H9 (cell line): Measurements from ENCODE around the gene TEKT3. TPM values are rescaled to one million over a fixed set of nuclear protein-coding genes. Genes with fewer than 3 reads are reported as not detected.

ENCODE experiments used
- DNase-seq: peaks from one replicate; pipeline ENCODE4 v3.0.0-alpha.2; 2017
- H2AFZ ChIP-seq: one replicate; pipeline ENCODE4 v1.6.1; 2013; ENCODE audit warnings: mild to moderate bottlenecking, low read length, control low read depth, moderate library complexity
- H2AK5ac ChIP-seq: 2 replicates; pipeline ENCODE4 v1.6.1; 2013; ENCODE audit warnings: low read length, control low read depth, mixed read lengths; ENCODE audit not compliant: insufficient read length
- H2BK120ac ChIP-seq: one replicate; pipeline ENCODE4 v1.6.1; 2013; ENCODE audit warnings: low read depth, mild to moderate bottlenecking, low read length, control low read depth, inconsistent platforms; ENCODE audit not compliant: poor library complexity, severe bottlenecking
- H2BK12ac ChIP-seq: 2 replicates; pipeline ENCODE4 v1.6.1; 2013; ENCODE audit warnings: low read length, control low read depth, mixed read lengths, low read depth; ENCODE audit not compliant: insufficient read length
- H2BK15ac ChIP-seq: 2 replicates; pipeline ENCODE4 v1.6.1; 2013; ENCODE audit warnings: low read depth, low read length, control low read depth
- H2BK20ac ChIP-seq: one replicate; pipeline ENCODE4 v1.6.1; 2013; ENCODE audit warnings: low read depth, mild to moderate bottlenecking, low read length, control low read depth, inconsistent platforms; ENCODE audit not compliant: poor library complexity, severe bottlenecking
- H2BK5ac ChIP-seq: 2 replicates; pipeline ENCODE4 v1.6.1; 2013; ENCODE audit warnings: low read length, control low read depth, mixed read lengths; ENCODE audit not compliant: insufficient read length
- H3K14ac ChIP-seq: 2 replicates; pipeline ENCODE4 v1.6.1; 2013; ENCODE audit warnings: low read length, control low read depth; ENCODE audit not compliant: insufficient read depth
- H3K18ac ChIP-seq: 2 replicates; pipeline ENCODE4 v1.6.1; 2013; ENCODE audit warnings: low read depth, mild to moderate bottlenecking, mixed read lengths, low read length, control low read depth; ENCODE audit not compliant: insufficient read length
- H3K23ac ChIP-seq: 2 replicates; pipeline ENCODE4 v1.6.1; 2013; ENCODE audit warnings: low read length, control low read depth, mixed read lengths, low read depth; ENCODE audit not compliant: insufficient read length
- H3K23me2 ChIP-seq: 2 replicates; pipeline ENCODE4 v1.6.1; 2013; ENCODE audit warnings: low read depth, mild to moderate bottlenecking, mixed read lengths, low read length, control low read depth; ENCODE audit not compliant: insufficient read length, poor library complexity, severe bottlenecking
- H3K27ac ChIP-seq: 2 replicates; pipeline ENCODE4 v1.5.1; 2013; ENCODE audit warnings: low read length, control low read depth, mixed read lengths, low read depth; ENCODE audit not compliant: insufficient read length
- H3K27me3 ChIP-seq: 2 replicates; pipeline ENCODE4 v1.6.1; 2013; ENCODE audit warnings: low read length, control low read depth, inconsistent platforms; ENCODE audit not compliant: insufficient read depth
- H3K4ac ChIP-seq: 2 replicates; pipeline ENCODE4 v1.6.1; 2013; ENCODE audit warnings: low read depth, mild to moderate bottlenecking, control low read depth, inconsistent platforms, low read length, moderate library complexity
- H3K4me1 ChIP-seq: 2 replicates; pipeline ENCODE4 v1.6.1; 2013; ENCODE audit warnings: low read length, control low read depth, inconsistent platforms; ENCODE audit not compliant: insufficient read depth
- H3K4me2 ChIP-seq: 2 replicates; pipeline ENCODE4 v1.6.1; 2013; ENCODE audit warnings: low read length, control low read depth, mixed read lengths; ENCODE audit not compliant: insufficient read length, insufficient read depth
- H3K56ac ChIP-seq: 2 replicates; pipeline ENCODE4 v1.6.1; 2013; ENCODE audit warnings: low read depth, mild to moderate bottlenecking, mixed read lengths, low read length, control low read depth; ENCODE audit not compliant: insufficient read length
- H3K79me1 ChIP-seq: 2 replicates; pipeline ENCODE4 v1.6.1; 2013; ENCODE audit warnings: low read depth, mild to moderate bottlenecking, moderate library complexity, low read length, control low read depth, inconsistent platforms; ENCODE audit not compliant: insufficient read depth, poor library complexity, severe bottlenecking
- H3K79me2 ChIP-seq: 2 replicates; pipeline ENCODE4 v1.6.1; 2013; ENCODE audit warnings: low read length, control low read depth, inconsistent platforms; ENCODE audit not compliant: insufficient read depth
- H3K9ac ChIP-seq: 2 replicates; pipeline ENCODE4 v1.6.1; 2013; ENCODE audit warnings: low read length, control low read depth, mixed read lengths; ENCODE audit not compliant: insufficient read length; ENCODE audit errors: extremely low read depth
- H3K9me3 ChIP-seq: one replicate; pipeline ENCODE4 v1.6.1; 2013; ENCODE audit warnings: low read depth, low read length, inconsistent platforms; ENCODE audit not compliant: control insufficient read depth
- H3T11ph ChIP-seq: one replicate; pipeline ENCODE4 v1.6.1; 2013; ENCODE audit warnings: mild to moderate bottlenecking, low read length, control low read depth, inconsistent platforms
- H4K20me1 ChIP-seq: one replicate; pipeline ENCODE4 v1.6.1; 2013; ENCODE audit not compliant: control insufficient read depth, insufficient read length, insufficient read depth
- H4K5ac ChIP-seq: 2 replicates; pipeline ENCODE4 v1.6.1; 2013; ENCODE audit warnings: low read depth, mild to moderate bottlenecking, mixed read lengths, low read length, control low read depth; ENCODE audit not compliant: insufficient read length
- H4K8ac ChIP-seq: replicated peaks from 2 replicates; pipeline ENCODE4 v1.6.1; 2013; ENCODE audit warnings: low read length, control low read depth, mixed read lengths, low read depth; ENCODE audit not compliant: insufficient read length
- H4K91ac ChIP-seq: 2 replicates; pipeline ENCODE4 v1.6.1; 2013; ENCODE audit warnings: low read depth, mild to moderate bottlenecking, moderate library complexity, mixed read lengths, low read length, control low read depth; ENCODE audit not compliant: insufficient read length
- H3K27ac Mint-ChIP-seq, 3 experiments: 2 replicates in 2 of 3; 3 replicates in 1 of 3; pipeline ENCODE4 v1.8.0; 2020 to 2021; ENCODE audit warnings: mixed read lengths in 3 of 3, mild to moderate bottlenecking in 1 of 3, moderate library complexity in 1 of 3
- H3K27me3 Mint-ChIP-seq: 2 replicates; pipeline ENCODE4 v1.8.0; 2021; ENCODE audit warnings: low read depth, mild to moderate bottlenecking, moderate library complexity, mixed read lengths
- H3K36me3 Mint-ChIP-seq, 3 experiments: 2 replicates in 2 of 3; 3 replicates in 1 of 3; pipeline ENCODE4 v1.8.0; 2020 to 2021; ENCODE audit warnings: low read depth in 3 of 3, mixed read lengths in 3 of 3; ENCODE audit not compliant: insufficient read depth in 1 of 3
- H3K4me1 Mint-ChIP-seq, 2 experiments: 2 replicates each; pipeline ENCODE4 v1.8.0; 2020; ENCODE audit warnings: mixed read lengths in 2 of 2
- H3K4me3 Mint-ChIP-seq, 2 experiments: 2 replicates in 1 of 2; 3 replicates in 1 of 2; pipeline ENCODE4 v1.8.0; 2020 to 2021; ENCODE audit warnings: mild to moderate bottlenecking in 2 of 2, mixed read lengths in 2 of 2, moderate library complexity in 1 of 2
- H3K9me3 Mint-ChIP-seq, 2 experiments: 2 replicates in 1 of 2; 3 replicates in 1 of 2; pipeline ENCODE4 v1.8.0; 2020; ENCODE audit warnings: mild to moderate bottlenecking in 2 of 2, mixed read lengths in 2 of 2, moderate library complexity in 1 of 2
- WGBS: extraction: QIAGEN DNeasy Blood & Tissue Kit; methylation state at CpG from one replicate; pipeline ENCODE4 v1.1.7; 2013; ENCODE audit warnings: missing lambda C conversion rate, low lambda C conversion rate, mixed read lengths; ENCODE audit not compliant: insufficient read length; ENCODE audit errors: extremely low coverage; 5-methylcytosine and 5-hydroxymethylcytosine counted together
- total RNA-seq: library from RNA; stranded (reverse); gene quantifications from 2 replicates; pipeline ENCODE4 v1.2.1, GENCODE V29; 2021
- TF ChIP-seq, protein P1 (sequence below): fragments of 200-600 bp; sonication (generic); conservative IDR thresholded peaks from 3 replicates; pipeline ENCODE4 v1.8.0; 2021; ENCODE audit warnings: antibody characterized with exemption, mild to moderate bottlenecking

The TEKT3 gene
- total RNA-seq, 1 experiment from 2014 or later, result 0.42 TPM

DNA sequence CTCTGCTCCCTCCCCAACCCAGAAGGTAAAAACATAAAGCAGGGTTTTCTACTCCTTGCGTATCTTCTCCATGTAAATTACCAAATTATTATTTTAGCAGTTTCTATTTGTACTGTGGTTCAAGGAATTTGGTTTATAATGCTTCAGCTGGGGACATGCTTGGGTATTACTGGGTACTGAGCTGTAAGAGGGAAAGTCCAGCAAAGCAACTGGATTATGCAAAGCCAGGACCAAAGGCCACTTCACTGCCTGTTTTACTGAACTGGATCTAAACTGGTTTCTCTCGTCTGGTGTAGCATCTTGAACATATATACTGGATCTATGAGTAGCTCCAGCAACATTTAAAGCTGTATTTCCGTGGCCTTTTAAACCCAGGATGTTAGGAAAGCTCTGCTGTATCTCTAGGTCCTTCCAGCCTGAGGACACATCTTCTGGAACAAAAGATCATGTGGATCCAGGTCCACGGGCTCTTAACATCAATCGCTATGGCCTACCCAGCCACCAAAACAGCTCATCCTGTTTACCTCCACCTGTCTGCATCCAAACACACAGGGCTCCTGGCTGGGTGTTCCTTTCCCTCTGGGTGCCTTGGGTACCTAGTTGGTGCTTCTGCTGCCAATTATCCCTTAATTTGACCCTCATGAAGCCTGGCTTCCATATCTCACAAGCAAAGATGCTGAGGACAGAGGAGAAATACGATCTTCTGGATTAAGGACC, 83.4 kb downstream of the TEKT3 start:
- H3K23ac ChIP-seq, result no peak overlapping the region
- no peak overlapping the region for H4K5ac ChIP-seq
- no peaks in the 10 kb centered on the region for H3K9me3 ChIP-seq
- no peaks in the 10 kb centered on the region for H3K4me1 ChIP-seq
- no peak overlapping the region for H3K18ac ChIP-seq
- H3T11ph ChIP-seq, result no peak overlapping the region
- peak overlapping the region; percentile 38 for H3K4me2 ChIP-seq
- H3K79me2 ChIP-seq, result no peaks in the 10 kb centered on the region
- no peak overlapping the region for H3K14ac ChIP-seq
- H3K9ac ChIP-seq, result no peak overlapping the region
- peaks cover 15 to 22% of the 10 kb centered on the region in 2 experiments for H3K4me1 Mint-ChIP-seq
- H3K79me1 ChIP-seq, result no peaks in the 10 kb centered on the region
- no peak overlapping the region for H3K56ac ChIP-seq
- peaks cover 40% of the 10 kb centered on the region for H3K27me3 ChIP-seq
- H2BK20ac ChIP-seq, result no peak overlapping the region
- no peak for DNase-seq
- peaks cover 78% of the 10 kb centered on the region for H3K27me3 Mint-ChIP-seq
- no peak overlapping the region for H4K91ac ChIP-seq
- no peak overlapping the region for H2BK12ac ChIP-seq
- peak overlapping the region in 1 of 2 experiments; percentile 30; a peak in 1 of 5 replicates for H3K4me3 Mint-ChIP-seq
- no peak overlapping the region for H4K8ac ChIP-seq
- WGBS, result no CpG with 5 or more reads among the region's 6 CpGs
- H2AK5ac ChIP-seq, result no peak overlapping the region
- H2BK5ac ChIP-seq, result no peak overlapping the region
- H3K4ac ChIP-seq, result no peak overlapping the region
- no peak overlapping the region for H2BK120ac ChIP-seq
- no peaks in the 10 kb centered on the region for H4K20me1 ChIP-seq
- no peak overlapping the region for H3K27ac ChIP-seq
- H3K23me2 ChIP-seq, result peaks cover 22% of the 10 kb centered on the region
- no peak overlapping the region for H2AFZ ChIP-seq
- H3K27ac Mint-ChIP-seq, result no peak overlapping the region
- TF ChIP-seq, protein P1, sequence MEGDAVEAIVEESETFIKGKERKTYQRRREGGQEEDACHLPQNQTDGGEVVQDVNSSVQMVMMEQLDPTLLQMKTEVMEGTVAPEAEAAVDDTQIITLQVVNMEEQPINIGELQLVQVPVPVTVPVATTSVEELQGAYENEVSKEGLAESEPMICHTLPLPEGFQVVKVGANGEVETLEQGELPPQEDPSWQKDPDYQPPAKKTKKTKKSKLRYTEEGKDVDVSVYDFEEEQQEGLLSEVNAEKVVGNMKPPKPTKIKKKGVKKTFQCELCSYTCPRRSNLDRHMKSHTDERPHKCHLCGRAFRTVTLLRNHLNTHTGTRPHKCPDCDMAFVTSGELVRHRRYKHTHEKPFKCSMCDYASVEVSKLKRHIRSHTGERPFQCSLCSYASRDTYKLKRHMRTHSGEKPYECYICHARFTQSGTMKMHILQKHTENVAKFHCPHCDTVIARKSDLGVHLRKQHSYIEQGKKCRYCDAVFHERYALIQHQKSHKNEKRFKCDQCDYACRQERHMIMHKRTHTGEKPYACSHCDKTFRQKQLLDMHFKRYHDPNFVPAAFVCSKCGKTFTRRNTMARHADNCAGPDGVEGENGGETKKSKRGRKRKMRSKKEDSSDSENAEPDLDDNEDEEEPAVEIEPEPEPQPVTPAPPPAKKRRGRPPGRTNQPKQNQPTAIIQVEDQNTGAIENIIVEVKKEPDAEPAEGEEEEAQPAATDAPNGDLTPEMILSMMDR, result no peak
- no peaks in the 10 kb centered on the region; a peak in 1 of 7 replicates for H3K36me3 Mint-ChIP-seq
- no peak overlapping the region for H2BK15ac ChIP-seq
- H3K9me3 Mint-ChIP-seq, result no peaks in the 10 kb centered on the region; a peak in 1 of 5 replicates
